ENCODE results near the gene TEX14. TPM values are rescaled to one million over a fixed set of nuclear protein-coding genes. Genes with fewer than 3 reads are reported as not detected.
A peak's percentile ranks its signal among the peaks of the same experiment; 100 is the strongest.

TEX14 gene
- total and polyA plus RNA-seq, 11 donors = 0.04 to 0.36 (median 0.10) TPM; not detected in 3

- H3K36me3 ChIP-seq = peaks cover 0 to 70% (median 44%) of the 10 kb centered on the region in 9 donors
- H3K4me1 ChIP-seq = no peaks in the 10 kb centered on the region
- no peak for ATAC-seq
- no peak for TF ChIP-seq POLR2A (IDR thresholded peaks at IDR 0.05)
- no peak for TF ChIP-seq CTCF (IDR thresholded peaks at IDR 0.05)
- no peak overlapping the region for H3K4me3 ChIP-seq
- 94 to 98% (median 97%) methylated on average over 1 of the region's 1 CpG for WGBS, 4 donors
- DNase-seq = no peak
- intact Hi-C loops (cut with DNase I) = no loop called here
- H3K9me3 ChIP-seq = no peaks in the 10 kb centered on the region
- H3K27ac ChIP-seq = no peak overlapping the region
- no peaks in the 10 kb centered on the region for H3K27me3 ChIP-seq
These were observed 30.4 kb upstream of the TEX14 start for GRCh38 chr17:58722274-58722673.

GRCh38 chr17:58710948-58711552 is 19.2 kb upstream of the TEX14 start:
- 47 to 53% (median 51%) methylated on average over 4 of the region's 4 CpGs for WGBS, 4 donors

GRCh38 chr17:58706351-58707140 is 14.7 kb upstream of the TEX14 start:
- intact Hi-C loops (cut with DNase I) = loop anchor here in 3 of 10 donors (5.0 to 10.0 kb wide), 3 partner anchors 62 to 182 kb away; no protein-coding TSS in a partner anchor
- H3K27ac ChIP-seq = no peak overlapping the region
- H3K36me3 ChIP-seq = peaks cover 0 to 93% (median 45%) of the 10 kb centered on the region in 9 donors

More at GRCh38 chr17:58710948-58711552, 19.2 kb upstream of the TEX14 start:
- Histone ChIP-seq H3K27ac (no peak overlapping the region), H3K27me3 (no peaks in the 10 kb centered on the region), H3K4me1 (no peaks in the 10 kb centered on the region), H3K4me3 (no peak overlapping the region), H3K9me3 (no peaks in the 10 kb centered on the region), H3K36me3 (peaks cover 0 to 93% (median 43%) of the 10 kb centered on the region in 9 donors)
- intact Hi-C loops (cut with DNase I) = loop anchor here (2.0 to 5.0 kb wide), 5 partner anchors 194 to 296 kb away; no protein-coding TSS in a partner anchor
- TF ChIP-seq CTCF (IDR thresholded peaks at IDR 0.05) = peak; percentile 50 to 83 (median 72)
- no peak for TF ChIP-seq POLR2A (IDR thresholded peaks at IDR 0.05)
- DNase-seq (peak in 1 of 5 donors; percentile 12), ATAC-seq (no peak)

More at GRCh38 chr17:58706351-58707140, 14.7 kb upstream of the TEX14 start:
- Histone ChIP-seq H3K4me3 (no peak overlapping the region), H3K27me3 (no peaks in the 10 kb centered on the region), H3K9me3 (no peaks in the 10 kb centered on the region), H3K4me1 (no peaks in the 10 kb centered on the region)
- 52 to 60% (median 57%) methylated on average over 3 of the region's 3 CpGs for WGBS, 4 donors
- ATAC-seq = no peak
- no peak for DNase-seq
- TF ChIP-seq CTCF (IDR thresholded peaks at IDR 0.05) (no peak), POLR2A (IDR thresholded peaks at IDR 0.05) (no peak)

Measured in heart left ventricle (tissue), 16 donors.